ENCODE results near the gene RARG.

Gene RARG

DNA sequence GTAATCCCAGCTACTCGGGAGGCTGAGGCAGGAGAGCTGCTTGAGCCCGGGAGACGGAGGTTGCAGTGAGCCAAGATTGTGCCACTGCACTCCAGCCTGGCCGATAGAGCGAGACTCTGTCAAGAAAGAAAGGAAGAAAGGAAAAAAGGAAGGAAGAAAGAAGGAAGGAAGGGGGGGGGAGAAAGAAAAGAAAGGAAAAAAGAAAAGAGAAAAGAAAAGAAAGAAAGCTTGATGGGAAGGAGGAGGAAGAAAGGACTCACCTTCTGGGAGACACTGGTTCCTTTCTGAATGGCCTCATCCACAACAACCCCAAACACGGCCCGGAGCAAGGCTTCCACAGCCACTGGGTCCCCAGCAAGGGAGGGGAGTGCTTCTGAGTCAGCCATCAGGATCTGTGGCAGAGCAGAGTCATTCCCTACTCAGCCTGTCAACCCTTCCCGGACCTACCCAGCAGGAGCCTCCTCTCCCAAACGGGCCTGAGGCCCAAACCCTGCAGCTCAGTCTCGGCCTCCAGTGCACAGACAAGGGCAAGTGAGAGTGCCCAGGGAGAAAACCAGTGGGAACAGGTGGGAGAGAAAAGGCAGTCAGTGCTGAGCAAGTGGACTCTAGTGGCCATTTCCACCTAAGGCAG, 58.8 kb downstream of the RARG start:
- no peak for DNase-seq (ENCODE audit: low read depth in 1 of 2, low spot score in 1 of 2)
- TF ChIP-seq REST (IDR thresholded peaks at IDR 0.05; ENCODE audit: insufficient replicate concordance, low read depth): no peak
- Histone ChIP-seq H3K4me3 (replicated peaks; ENCODE audit: insufficient read depth, low read length) (no peak overlapping the region), H3K27me3 (ENCODE audit: insufficient read depth, poor library complexity, severe bottlenecking) (no peaks in the 10 kb centered on the region), H3K27ac (replicated peaks) (no peak overlapping the region)

DNA sequence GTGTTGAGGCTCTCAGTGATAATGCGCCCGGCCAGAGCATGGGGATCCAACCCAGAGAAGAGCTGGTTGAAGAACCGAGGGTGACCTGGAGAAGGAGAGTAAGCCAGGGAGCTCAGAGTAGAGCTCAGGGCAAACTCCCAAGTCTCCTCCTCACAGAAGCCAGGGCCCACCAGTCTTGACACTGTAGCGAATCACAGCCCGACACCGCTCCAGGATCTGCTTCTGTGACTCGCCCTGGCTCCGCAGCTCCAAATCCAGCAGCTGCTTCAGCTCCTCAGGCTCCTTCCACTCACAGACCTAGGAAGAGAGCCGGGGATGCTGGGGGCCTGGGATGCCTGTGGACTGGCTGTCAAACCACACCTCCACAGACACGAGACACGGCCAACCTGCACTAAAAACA, 59.7 kb downstream of the RARG start:
- TF ChIP-seq SPI1 (IDR thresholded peaks at IDR 0.05; ENCODE audit: borderline replicate concordance, low read depth) (no peak), POLR2AphosphoS5 (IDR thresholded peaks at IDR 0.05; ENCODE audit: low read depth) (no peak), GABPA (IDR thresholded peaks at IDR 0.05; ENCODE audit: low read depth) (no peak), CTCF (IDR thresholded peaks at IDR 0.05; ENCODE audit: insufficient read depth, low read length) (no peak)
- H3K27ac ChIP-seq (replicated peaks): no peak overlapping the region
- H3K4me3 ChIP-seq (replicated peaks; ENCODE audit: insufficient read depth, low read length): no peak overlapping the region
- DNase-seq (ENCODE audit: low read depth in 1 of 2, low spot score in 1 of 2): no peak
- H3K27me3 ChIP-seq (ENCODE audit: insufficient read depth, poor library complexity, severe bottlenecking): no peaks in the 10 kb centered on the region

DNA sequence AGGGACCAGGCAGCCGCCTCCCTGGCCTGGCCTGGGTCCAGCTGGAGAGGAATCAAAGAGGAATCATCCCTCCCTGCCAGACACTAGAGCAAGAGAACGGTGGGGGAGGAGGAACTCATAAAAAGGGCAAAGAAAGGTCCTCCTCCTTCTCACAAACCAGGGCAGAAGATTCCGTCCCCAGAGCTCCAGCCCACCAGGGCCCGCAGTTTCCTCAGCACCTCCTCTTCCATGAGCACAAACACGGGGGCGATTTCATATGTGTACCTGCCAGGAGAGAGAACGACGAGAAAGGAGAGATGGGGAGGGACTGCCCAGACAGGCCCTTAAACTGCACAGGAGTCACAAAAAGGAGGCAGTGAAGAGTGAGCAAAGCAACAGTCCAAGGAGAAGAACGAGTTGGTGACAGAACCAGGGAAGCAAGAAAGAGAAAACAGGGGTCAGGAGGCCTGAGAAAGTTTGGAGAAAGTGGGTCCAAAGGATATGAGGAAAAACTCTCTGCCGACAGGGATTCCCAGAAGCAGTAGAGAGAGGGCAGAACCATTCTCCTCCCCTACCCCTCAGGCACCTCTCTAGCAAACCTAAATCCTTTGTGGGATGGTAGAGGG, 60.2 kb downstream of the RARG start:
- no peak for DNase-seq (ENCODE audit: low read depth in 1 of 2, low spot score in 1 of 2)
- no peak overlapping the region for H3K27ac ChIP-seq (replicated peaks)
- H3K27me3 ChIP-seq (ENCODE audit: insufficient read depth, poor library complexity, severe bottlenecking): no peaks in the 10 kb centered on the region
- TF ChIP-seq REST (IDR thresholded peaks at IDR 0.05; ENCODE audit: insufficient replicate concordance, low read depth) (no peak), GABPA (IDR thresholded peaks at IDR 0.05; ENCODE audit: low read depth) (no peak), SPI1 (IDR thresholded peaks at IDR 0.05; ENCODE audit: borderline replicate concordance, low read depth) (no peak), POLR2AphosphoS5 (IDR thresholded peaks at IDR 0.05; ENCODE audit: low read depth) (no peak), CTCF (IDR thresholded peaks at IDR 0.05; ENCODE audit: insufficient read depth, low read length) (no peak)
- no peak overlapping the region for H3K4me3 ChIP-seq (replicated peaks; ENCODE audit: insufficient read depth, low read length)

DNA sequence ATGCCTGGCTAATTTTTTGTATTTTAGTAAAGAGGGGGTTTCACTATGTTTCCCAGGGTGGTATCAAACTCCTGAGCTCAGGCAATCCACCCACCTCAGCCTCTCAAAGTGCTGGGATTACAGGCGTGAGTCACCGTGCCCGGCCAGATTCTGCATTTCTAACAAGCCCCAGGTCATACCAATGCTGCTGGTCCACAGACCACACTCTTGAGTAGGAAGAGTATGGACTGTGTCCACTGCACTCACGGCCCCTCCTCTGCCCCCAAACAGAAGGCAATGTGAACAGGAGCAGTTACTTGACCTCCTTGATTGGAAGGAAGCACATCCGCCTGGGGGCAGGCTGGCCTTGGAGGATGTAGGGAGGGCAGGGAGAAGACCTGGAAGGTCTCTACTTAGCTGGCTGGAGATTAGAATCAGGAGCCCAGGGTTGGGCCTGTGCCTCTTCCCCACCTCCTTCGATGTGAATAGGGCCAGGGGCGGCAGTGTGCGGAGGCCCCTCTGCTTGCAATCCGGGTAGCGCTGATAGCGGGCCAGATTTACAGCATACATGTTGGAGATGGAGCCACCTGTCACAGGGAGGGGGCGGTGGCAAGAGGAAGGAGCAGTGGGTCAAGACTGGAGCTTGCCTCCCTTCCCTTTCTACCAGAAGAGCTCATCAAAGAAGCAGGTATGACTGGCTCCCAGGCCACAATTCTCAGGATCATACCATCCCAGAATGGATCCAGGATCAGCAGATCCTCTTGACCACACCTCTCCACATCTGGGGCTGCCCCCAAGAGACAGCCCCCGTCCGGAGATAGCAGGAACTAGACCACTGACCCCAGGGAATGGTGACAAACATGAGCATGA, 60.9 kb downstream of the RARG start:
- TF ChIP-seq CTCF (IDR thresholded peaks at IDR 0.05; ENCODE audit: insufficient read depth, low read length) (no peak), SPI1 (IDR thresholded peaks at IDR 0.05; ENCODE audit: borderline replicate concordance, low read depth) (no peak), GABPA (IDR thresholded peaks at IDR 0.05; ENCODE audit: low read depth) (no peak), REST (IDR thresholded peaks at IDR 0.05; ENCODE audit: insufficient replicate concordance, low read depth) (no peak), POLR2AphosphoS5 (IDR thresholded peaks at IDR 0.05; ENCODE audit: low read depth) (no peak)
- H3K27me3 ChIP-seq (ENCODE audit: insufficient read depth, poor library complexity, severe bottlenecking): no peaks in the 10 kb centered on the region
- no peak for DNase-seq (ENCODE audit: low read depth in 1 of 2, low spot score in 1 of 2)
- H3K4me3 ChIP-seq (replicated peaks; ENCODE audit: insufficient read depth, low read length): no peak overlapping the region
- no peak overlapping the region for H3K27ac ChIP-seq (replicated peaks)
